Measurements from ENCODE around the gene MACROD1. TPM values are rescaled to one million over a fixed set of nuclear protein-coding genes. Genes with fewer than 3 reads are reported as not detected.

MACROD1 gene
- total and polyA plus RNA-seq, 7 donors, result 147 to 281 (median 180) TPM

- ATAC-seq, result peak; percentile 73 to 78 (median 74)
- peaks cover 42% of the 10 kb centered on the region for H3K4me1 ChIP-seq
- peak overlapping the region; percentile 89 for H3K27ac ChIP-seq
- intact Hi-C loops (cut with DNase I), result loop anchor here in 1 of 2 donors (2.0 kb wide), 1 partner anchor 15 kb away; the partner anchor contains the start of gene MACROD1
- peak overlapping the region; percentile 63 for H3K4me3 ChIP-seq
- DNase-seq, result peak; percentile 93 to 97
- no peaks in the 10 kb centered on the region for H3K27me3 ChIP-seq (ENCODE audit: insufficient read depth in 3 of 3, low read length in 2 of 3)
- H3K36me3 ChIP-seq (ENCODE audit: insufficient read depth in 1 of 2, low read depth in 1 of 2), result no peaks in the 10 kb centered on the region
- TF ChIP-seq CTCF (IDR thresholded peaks at IDR 0.05), result no peak
- 23 to 33% (median 23%) methylated on average over 14 to 17 of the region's 17 CpGs for WGBS, 3 donors
- H3K9me3 ChIP-seq, result no peaks in the 10 kb centered on the region
Observed at GRCh38 chr11:64181506-64182411, 15.8 kb upstream of the MACROD1 start.

DNA sequence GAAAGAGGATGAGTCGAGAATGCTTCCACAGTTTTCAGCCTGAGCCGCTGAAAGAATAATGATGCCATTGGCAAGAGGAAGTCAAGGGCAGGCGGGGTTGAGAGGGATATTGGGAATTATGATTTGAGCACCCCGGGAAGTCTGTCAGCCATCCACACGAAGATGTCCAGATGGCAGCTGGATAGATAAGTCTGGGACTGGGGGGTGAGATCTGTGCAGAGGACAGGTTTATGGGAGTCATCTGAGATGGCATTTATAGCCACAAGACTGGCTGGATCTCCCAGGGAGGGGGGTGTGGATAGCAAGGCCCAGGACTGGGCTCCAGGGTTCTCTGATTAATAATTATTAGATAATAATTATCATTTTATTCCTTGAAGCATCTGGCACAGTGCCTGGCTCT, 15.0 kb upstream of the MACROD1 start:
- WGBS, 3 donors, result 25 to 38% (median 33%) methylated on average over 5 of the region's 5 CpGs
- intact Hi-C loops (cut with DNase I), result loop anchor here in 1 of 2 donors (2.0 kb wide), 1 partner anchor 14 kb away; the partner anchor contains the start of gene MACROD1
- Histone ChIP-seq H3K9me3 (no peaks in the 10 kb centered on the region), H3K27ac (peak overlapping the region; percentile 89), H3K4me3 (peak overlapping the region; percentile 63), H3K36me3 (ENCODE audit: insufficient read depth in 1 of 2, low read depth in 1 of 2) (no peaks in the 10 kb centered on the region), H3K4me1 (peaks cover 42% of the 10 kb centered on the region), H3K27me3 (ENCODE audit: insufficient read depth in 3 of 3, low read length in 2 of 3) (no peaks in the 10 kb centered on the region)
- ATAC-seq (peak in 1 of 4 donors; percentile 13), DNase-seq (no peak)
- TF ChIP-seq CTCF (IDR thresholded peaks at IDR 0.05), result no peak

- WGBS, 3 donors, result 93 to 96% (median 94%) methylated on average over 12 of the region's 12 CpGs
- Histone ChIP-seq H3K9me3 (no peaks in the 10 kb centered on the region), H3K36me3 (ENCODE audit: insufficient read depth in 1 of 2, low read depth in 1 of 2) (no peaks in the 10 kb centered on the region), H3K27me3 (ENCODE audit: insufficient read depth in 3 of 3, low read length in 2 of 3) (no peaks in the 10 kb centered on the region), H3K27ac (no peak overlapping the region), H3K4me1 (peaks cover 35% of the 10 kb centered on the region), H3K4me3 (no peak overlapping the region)
- intact Hi-C loops (cut with DNase I), result no loop called here
- DNase-seq (no peak), ATAC-seq (no peak)
- no peak for TF ChIP-seq CTCF (IDR thresholded peaks at IDR 0.05)
Observed at GRCh38 chr11:64178951-64179639, 13.2 kb upstream of the MACROD1 start.

DNA sequence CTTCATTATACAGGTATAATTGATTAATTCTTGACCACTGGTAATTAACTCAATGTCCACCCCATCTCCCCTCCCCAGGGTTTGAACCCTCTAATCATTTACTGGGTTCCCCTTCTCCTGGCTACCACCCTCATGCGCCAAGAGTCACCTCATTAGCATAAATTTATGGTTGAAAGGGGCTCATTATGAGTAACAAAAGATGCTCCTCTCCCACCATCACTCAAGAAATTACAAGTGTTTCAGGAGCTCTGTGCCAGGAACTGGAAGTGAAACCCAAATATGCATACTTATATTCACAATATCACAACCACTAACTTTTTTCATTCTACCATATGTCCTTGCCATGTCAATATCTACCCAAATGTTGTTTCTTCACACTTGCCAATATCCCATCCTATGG, 12.3 kb upstream of the MACROD1 start:
- no peak for TF ChIP-seq CTCF (IDR thresholded peaks at IDR 0.05)
- 95 to 100% (median 96%) methylated on average over 1 of the region's 1 CpG for WGBS, 3 donors
- no peak for ATAC-seq

More for the DNA sequence above, 12.3 kb upstream of the MACROD1 start:
- intact Hi-C loops (cut with DNase I), result no loop called here
- Histone ChIP-seq H3K27me3 (ENCODE audit: insufficient read depth in 3 of 3, low read length in 2 of 3) (no peaks in the 10 kb centered on the region), H3K9me3 (no peaks in the 10 kb centered on the region), H3K4me3 (no peak overlapping the region), H3K4me1 (peaks cover 26% of the 10 kb centered on the region), H3K27ac (no peak overlapping the region), H3K36me3 (ENCODE audit: insufficient read depth in 1 of 2, low read depth in 1 of 2) (no peaks in the 10 kb centered on the region)
- DNase-seq, result no peak

All from psoas muscle (tissue), 8 donors.